ENCODE results near the gene GPATCH2L.

- no peak for TF ChIP-seq EZH2phosphoT487 (IDR thresholded peaks at IDR 0.05; ENCODE audit: insufficient read depth, low read depth)
- no peak for TF ChIP-seq EZH2 (IDR thresholded peaks at IDR 0.05; ENCODE audit: insufficient read depth, poor library complexity, severe bottlenecking)
These were observed 33.1 kb upstream of the GPATCH2L start for GRCh38 chr14:76118594-76118993.

All from GM23248 (cell line).